RCC 7860 (cell line): ENCODE measurements around the gene GGCX.
"Not testable (repeated sequence)": the region's sequence is repeated elsewhere in the genome, so short reads cannot be mapped to it uniquely, and the experiment has no call there.

Experiments used
- DNase-seq: peaks from one replicate; pipeline ENCODE4 v3.0.0-alpha.2; 2015; ENCODE audit warnings: low spot score
- FAIRE-seq: peaks from 2 replicates; lab custom pipeline; 2012; peaks lifted over from hg19 to GRCh38; lab: Jason Lieb, UNC

The GGCX gene

DNA sequence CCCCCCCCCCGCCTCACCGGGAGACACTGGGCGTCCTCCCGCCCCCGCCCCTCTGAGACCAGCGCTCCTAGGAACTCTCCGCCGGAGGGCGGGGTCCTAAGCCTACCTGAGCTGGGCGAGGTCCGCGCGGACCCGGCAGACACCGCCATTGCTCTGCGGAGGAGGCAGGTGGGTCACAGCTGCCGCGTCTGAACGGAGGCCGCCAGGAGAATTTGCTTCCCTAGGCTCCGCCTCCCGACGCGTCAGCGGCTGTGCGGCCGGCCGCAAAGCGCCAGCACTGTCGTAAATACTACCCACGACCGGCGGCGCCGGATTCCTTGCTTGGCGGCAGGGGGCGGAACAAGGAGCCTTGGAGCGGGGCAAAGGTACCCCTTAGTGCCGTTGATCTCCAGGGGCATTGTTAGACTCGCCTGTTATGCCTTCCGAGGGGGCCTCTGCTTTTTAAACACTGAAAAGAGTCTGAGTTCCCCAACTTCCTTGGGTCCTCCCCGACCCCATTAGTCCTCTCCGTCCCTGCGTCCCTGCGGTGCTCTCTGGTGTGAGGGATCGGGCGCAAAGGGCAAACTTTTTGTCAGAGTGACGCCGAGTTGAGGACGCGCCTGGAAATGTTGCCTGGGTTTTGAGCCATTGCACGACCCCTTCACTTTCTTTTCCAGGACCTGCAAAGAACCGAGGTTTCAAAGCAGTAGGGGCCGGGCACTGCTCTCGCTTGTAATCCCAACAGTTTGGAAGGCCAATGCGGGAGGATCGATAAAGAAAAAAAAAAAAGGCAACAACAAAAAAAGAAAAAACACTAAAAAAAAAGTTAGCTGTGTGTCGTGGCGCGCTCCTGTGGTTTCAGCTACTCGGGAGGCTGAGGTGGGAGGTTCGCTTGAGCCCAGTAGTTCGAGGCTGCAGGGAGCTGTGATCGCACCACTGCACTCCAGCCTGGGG is at the start of gene GGCX:
GGCX (minus strand) TSS at position 214 of the 933 bp plus-strand sequence; CDS start at position 149, 65 bp downstream.
- FAIRE-seq (peak; percentile 38), DNase-seq (peak; percentile 82)

DNA sequence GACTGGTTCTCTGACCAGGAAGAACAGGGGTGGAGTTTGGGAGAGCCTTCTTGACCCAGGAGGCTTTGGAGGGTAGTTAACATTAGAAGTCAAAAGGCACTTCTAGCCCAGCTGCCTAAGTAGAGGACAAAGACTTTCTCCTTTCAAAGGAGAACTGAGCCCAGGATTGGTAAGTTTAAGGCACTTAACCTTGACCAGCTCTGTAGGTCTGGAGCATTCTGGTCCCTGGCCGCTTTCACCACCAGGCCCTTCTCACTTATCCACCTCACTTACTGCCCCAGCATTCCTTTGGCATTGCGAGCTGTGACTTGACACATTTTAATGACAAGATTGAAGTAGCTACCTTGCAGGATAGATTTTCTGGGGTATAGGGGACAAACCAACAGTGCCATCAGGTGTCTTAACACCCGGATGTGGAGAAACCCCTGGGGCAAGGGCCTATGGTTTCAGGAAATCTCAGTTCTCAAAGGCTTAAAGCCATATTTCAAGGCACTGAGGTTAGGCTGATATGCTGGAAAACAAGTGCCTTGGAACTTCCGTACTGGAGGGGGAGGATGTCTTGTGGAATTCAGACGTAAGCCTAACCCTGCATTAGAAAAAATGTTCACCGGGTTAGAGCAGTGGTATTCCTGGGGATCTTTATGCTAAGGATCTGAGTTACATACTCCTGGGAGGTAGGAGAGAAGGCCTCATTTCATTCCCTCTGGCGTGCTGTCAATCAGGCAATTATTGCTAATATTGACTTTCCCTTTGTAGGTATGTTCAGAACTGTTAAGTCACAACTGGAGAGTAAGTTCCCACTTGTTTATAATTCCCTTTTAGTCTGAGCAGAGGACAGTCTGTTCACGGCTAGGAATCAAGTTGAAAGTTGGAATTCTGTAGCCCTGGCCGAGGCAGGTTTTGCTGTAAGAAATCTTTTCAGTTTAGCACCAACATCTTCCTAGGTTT is 46.2 kb upstream of the GGCX start:
- FAIRE-seq: no peak
- DNase-seq: no peak

DNA sequence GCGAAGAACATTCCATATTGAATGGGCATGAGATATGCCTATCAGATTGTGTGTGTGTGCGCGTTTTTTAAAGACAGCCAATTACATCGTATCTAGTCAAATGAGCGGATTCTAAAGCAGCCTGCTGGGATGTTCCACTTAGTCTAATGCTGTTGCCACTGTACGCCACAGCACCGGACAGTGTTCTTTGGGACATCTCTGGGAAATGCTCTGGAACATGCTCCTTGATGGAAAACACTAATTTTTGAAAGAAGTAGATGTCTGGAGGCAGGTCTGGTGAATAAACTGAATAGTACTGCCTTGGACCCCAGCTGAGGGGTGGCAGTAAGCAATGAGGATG is 44.8 kb upstream of the GGCX start:
- no peak for FAIRE-seq

DNA sequence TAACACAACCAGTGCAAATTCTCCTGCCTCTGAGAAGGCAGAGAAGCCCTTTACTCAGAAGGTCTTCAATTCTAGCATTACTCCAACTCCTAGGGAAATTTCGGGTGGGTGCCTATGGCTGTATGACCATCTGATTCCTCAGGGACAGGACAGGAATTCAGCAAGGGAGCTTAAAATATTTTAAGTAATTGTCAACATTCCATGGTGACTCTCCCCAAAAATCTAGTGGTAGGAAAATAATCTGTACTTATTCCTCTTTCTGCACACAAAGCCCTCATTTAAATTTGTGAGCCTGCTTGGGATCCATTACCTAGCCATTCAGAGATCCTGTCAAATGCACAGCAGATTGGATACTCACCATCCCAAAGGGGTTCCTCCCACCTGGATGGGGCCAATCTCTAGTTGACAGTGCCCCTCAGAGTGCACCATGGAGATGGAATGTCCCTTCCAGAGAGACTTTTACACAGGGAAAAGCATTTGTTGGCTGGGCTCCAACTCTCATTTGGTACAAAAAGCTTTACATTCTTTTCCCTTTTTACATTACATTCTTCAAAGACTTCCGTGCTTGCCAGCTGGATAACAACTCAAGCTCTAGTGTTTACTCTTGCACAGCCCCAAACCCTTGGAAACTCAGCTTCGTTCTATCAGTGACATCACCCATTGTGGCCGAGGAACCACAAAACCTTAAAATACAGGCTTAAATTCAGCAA is 44.3 kb upstream of the GGCX start:
- FAIRE-seq (no peak), DNase-seq (no peak)

More for the DNA sequence above, 44.8 kb upstream of the GGCX start:
- DNase-seq: no peak

DNA sequence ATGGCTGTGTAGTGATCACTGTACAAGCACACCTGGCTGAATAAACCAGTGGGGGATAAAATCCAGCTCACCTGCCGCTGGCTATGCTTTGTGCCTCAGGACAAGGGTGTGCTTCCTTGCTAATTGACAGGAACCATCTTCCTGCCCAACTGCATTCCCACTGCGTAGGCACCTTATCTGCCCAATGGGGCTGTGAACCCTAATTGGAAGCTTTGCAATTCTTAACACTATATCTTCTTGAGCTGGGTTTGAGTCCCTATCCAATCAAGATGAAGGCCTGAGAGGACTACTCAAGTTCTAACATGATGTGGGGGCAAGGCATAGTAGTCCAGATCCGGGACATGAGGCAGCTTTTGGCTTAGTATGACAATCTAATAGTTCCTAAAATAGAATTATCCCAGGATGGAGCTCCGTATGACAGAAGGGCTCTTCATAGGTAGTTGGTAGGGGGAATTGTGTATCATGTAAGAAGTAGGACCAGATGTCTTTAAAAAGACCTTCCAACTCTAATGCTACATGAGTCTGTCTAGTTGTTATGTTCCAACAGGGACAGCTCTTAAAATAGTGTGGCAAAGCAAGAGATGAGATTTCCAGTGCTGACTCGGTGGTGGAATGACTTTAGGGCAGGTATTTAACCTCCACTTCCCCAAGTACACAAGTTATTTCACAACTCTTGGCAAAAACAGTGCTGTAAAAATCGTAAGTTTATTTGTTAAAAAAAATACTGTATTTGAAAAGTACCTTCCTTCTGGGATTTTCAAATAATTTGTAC is 43.5 kb upstream of the GGCX start:
- FAIRE-seq: no peak
- DNase-seq: no peak

DNA sequence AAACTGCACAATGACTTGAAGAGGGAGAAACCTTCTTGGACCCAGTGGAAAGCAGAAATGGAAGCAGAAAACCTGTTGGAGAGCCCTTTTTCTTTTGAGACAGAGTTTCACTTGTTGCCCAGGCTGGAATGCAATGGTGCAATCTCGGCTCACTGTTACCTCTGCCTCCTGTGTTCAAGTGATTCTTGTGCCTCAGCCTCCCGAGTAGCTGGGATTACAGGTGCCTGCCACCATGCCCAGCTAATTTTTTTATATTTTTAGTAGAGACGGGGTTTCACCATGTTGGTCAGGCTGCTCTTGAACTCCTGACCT is 42.8 kb upstream of the GGCX start:
- DNase-seq, FAIRE-seq: not testable (repeated sequence)

DNA sequence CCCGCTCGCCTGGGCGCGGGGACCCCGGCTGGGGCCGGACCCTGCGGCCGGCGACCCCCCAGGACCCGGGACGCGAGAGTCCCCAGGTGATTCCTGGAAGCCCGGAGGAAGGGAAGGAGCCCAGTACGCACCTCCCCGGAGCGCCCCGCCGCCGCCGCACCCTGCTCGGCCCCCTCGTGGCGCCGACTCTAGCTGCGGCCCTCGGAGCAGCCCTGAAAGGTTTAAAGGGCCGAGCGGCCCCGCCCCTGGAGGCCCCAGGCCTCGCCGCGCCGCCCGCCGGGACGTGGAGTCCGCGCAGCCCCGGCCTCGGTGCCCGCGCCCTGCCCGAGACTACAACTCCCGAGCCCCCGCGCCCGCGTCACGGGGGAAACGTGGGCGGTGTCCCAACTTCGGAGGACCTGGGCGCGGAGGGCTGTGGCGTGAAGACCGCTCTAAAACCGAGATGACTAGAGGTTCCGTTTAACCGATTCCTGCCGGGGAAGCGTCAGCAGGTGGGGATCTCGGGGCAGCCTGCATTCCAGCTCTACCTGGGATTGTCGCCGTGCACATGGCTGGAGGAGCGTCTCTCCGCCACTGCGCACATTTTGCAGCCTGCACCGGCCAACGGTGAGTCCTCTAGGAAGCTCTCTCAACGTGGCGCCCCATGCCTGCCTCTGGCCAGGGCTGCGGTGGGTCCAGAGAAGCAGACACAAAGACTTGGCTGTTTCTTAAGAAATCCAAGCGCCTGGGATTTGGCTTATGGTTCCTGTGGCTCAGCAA is 41.4 kb upstream of the GGCX start, which contains the start of gene TMEM150A:
TMEM150A (minus strand) TSS at position 223 of the 759 bp plus-strand sequence. CDS start 750 bp downstream, outside the sequence.
- FAIRE-seq: no peak
- peak; percentile 66 for DNase-seq

DNA sequence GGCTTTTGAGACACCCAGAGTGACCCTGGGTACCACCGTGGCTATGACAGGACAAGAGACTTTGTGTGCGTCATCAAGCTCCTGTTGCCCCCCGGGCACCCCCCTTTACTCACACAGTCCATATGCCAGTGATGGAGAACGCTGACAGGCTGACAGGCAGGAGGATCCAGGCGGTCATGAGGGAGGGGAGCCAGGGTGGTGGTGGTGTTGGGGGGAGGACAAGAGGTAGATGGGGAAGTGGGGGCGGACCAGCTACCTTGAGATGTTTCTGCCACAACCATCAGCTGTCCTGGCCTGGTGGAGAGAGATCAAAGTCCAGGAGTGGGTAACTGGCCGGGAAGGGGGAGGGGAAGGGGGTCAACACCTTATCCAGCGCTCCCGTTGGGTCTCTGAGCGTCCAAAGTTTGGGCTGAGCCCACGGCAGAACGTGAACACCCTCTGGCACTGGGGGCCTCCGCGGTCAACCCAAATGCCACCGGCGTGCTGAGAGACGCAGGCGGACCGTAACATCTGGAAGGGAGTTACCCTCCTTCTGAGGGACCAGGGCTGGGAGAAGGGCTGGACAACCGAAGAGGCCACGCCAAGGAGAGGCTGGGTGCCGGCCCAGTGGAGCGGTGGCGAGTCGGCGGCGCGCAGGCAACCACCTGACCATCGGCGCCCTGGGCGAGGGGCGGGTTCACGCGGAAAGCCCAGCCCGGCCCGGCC is 40.6 kb upstream of the GGCX start:
- DNase-seq: no peak
- FAIRE-seq: no peak

DNA sequence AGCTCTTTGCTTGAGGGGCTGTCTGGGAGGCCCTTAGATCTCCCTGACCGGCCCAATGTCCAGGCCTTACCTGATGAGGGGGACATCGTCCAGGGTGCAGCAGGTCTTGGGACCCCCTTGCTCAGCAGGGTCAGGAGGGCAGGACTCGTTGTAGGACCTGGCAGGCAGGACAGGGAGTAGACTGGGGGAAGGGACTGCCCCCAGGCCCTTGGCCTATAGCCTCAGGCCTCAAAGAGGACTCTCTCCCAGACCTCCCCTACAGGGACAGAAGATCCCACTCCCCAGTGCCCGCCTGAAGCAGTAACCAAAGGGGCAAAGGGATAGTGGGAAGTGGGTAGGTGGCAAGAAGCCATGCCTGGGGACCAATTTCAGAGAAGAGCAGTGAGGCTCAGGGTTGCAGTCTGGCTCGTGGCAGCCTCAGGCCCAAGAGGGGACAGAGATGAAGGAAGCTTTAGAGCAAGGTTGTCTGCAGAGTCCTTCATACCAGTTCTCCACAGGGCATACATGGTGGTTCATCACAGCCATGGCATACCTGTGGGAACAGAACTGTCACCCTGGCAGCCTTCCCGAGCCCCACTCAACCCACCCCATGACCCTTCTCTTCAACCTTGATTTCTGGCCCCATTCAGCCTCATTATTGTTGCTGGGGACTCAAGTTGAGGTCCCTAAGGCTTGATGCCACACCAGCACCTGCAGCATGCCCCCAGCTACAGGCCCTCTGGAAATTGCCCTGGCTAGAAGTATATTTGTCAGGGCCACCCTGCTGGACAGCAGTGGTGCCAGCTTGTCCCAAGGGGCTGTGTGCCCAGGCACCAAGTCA is 39.9 kb upstream of the GGCX start:
- no peak for DNase-seq
- no peak for FAIRE-seq

DNA sequence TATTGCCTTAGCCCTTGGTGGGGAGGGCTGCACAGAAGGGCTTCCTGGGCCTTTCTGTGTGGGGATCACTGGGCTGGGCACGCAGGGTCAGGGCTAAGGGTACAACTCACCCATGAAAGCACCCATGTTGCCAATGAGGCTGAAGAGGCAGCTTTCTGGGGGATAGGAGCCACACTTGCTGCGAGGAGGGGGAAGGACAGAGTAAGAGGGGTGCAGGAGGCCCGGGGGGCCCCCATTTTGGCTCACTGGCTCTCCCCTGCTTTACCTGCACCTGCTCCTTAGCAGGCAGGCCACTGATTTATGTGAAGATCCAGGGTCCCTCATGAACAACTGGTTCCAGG is 38.9 kb upstream of the GGCX start:
- FAIRE-seq (no peak), DNase-seq (no peak)

DNA sequence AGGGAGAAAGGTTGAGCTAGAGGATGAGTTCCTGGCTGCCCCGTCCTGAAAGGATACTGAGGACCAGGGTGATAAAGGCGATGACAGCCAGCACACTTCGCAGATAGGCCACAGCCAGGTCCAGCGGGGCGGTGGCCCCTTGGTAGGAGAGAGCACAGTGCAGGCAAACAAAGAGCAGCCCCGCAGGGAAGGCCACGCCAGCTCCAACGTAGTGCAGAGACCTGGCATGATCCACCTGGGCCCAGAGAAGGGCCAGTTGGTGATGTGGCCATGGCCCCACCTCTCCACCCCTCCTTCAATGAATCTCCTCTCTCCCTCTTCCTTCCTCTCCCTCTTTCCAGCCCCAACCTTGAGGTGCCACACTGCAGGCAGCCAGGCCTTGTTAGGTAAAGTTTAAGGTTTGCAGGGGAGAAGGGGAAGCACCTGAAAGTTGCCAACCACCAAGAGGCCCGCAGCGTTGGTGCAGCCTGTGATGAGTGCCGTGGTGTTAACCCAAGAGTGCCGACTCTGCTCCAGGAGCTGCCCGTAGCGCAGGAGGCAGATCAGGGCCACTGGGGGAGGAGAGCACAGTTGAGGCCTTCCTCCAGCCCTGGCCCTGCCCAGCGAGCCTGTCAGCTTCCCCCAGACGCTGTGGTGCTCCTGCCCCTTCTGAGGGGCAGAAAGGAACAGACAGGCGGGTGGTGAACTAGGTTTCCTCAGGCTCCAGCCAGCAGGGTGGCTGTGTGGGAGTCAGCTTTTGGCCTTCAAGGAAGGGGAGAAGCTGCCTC is 38.4 kb upstream of the GGCX start:
- FAIRE-seq (no peak), DNase-seq (no peak)

DNA sequence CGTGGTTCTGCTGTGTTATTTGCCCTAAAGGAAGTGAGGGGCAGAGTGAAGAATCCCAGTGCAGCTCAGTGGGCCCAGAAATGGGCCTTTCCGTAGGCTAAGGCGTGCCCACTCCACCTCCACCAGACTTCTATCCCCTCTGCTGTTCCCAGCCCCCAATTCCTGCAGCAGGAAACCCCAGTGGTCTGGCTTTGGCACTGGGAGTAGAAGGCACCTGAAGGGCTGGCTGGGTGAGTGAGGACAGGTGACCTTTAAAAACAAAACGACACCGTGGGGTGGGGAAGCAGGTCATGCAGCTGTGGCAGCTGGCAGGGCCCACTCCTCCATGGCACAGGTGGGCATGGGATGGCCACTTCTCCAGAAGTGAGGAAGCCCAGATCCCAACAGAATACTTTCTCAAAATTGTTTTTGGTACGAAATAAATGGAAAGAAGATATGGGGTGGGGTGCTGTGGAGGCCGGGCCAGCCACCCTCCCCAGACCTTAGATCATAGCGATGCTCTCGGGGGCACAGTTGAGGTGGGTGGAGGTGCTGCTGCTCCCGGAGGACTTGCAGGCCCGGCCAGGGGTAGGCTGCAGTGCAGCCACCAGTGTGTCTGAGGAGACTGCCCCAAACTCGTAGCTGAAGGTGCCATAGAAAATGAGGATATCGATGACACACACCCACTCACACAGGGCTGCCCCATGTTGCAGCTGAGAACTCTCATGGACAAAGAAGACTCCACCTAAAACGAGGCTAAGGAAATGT is 37.5 kb upstream of the GGCX start:
- DNase-seq (no peak), FAIRE-seq (no peak)

DNA sequence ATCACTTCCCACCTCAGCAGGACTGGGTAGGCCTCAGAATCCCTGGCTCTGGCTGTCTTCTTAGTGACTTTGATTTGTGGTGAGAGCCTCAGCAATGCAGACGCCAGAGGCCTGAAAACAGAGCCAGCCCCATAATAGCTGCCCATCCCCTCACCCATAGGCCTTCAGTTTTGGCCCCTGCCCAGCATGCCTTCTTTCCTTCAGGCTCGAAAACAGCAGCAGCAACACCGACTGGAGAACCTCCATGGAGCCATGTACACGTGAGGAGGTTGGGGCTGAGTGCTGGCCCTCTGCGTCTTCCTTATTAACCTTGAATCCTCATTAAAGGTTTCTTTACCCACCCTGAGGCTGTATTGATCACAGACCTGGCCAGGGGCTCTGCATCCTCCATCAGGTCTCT is 35.9 kb upstream of the GGCX start:
- DNase-seq (no peak), FAIRE-seq (no peak)

DNA sequence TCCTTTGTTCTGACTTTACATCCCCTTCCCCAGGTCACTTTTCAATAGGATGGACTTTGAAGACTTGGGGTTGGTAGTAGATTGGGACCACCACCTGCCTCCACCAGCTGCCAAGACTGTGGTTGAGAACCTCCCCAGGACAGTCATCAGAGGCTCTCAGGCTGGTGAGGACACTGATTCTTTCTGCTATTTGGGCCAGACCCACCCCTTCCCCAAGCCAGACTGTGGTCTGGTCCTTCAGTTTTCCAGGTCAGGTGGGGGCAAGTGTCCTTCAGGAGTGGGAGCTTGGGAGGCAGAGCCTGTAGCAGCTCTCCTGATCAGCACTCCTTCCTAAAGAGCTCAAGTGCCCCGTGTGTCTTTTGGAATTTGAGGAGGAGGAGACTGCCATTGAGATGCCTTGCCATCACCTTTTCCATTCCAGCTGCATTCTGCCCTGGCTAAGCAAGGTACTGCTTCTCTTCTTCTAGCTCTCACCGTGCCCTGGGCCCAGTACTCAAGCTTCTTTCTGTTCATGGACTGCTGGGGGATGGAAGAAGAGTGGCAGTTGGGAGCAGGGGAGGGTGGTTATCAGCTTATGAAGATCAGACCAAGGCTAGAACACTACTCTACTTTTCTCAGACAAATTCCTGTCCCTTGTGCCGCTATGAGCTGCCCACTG is 35.3 kb upstream of the GGCX start:
- DNase-seq (no peak), FAIRE-seq (no peak)

DNA sequence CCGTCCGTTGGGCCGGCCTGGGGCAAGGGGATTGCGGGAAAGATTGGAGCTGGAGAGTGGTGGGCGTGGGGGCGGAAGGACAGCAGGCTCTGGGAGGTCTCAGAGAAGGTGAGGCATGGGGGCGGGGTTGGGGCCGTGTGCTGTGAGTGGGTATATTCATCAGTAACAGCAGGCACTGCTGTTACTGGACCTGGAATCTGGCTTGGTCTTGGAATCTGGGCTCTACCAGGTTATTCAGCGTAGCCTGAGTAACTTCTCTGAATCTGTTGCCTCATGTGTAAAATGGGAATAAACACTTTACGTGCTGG is 34.7 kb upstream of the GGCX start:
- no peak for FAIRE-seq

DNA sequence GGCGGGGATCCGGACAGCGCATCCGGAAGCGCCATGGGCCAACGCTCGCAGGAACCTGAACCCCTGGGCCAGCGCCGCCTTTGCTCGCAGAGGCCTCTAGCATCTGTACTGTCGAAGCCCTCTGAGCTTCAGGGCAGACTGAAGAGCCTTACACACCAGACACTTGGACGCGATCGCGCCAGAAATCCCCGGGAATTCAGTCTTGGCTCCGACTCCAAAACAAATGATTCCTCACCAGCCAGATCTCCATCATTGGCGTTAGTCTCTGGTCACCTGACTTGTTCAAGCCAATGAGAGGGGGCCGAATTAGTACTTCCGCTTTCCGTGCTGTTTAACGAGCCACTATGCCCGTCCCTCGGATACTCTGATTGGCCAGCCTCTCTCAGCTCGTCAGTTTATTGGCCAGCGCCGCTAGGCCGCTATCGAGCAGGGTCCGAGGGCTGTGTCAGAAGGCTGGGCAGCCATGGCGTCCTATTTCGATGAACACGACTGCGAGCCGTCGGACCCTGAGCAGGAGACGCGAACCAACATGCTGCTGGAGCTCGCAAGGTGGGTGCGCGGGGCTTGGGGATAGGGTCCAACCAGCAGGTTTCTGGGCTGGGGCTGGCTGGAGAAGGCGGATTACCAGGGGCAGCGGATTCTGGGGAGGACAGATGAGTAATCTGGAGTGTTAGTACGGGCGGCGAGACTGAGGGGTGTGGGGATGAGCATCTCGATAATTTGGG is 34.2 kb upstream of the GGCX start, which contains the start of gene RNF181:
RNF181 (plus strand) TSS at position 445 of the 725 bp plus-strand sequence; CDS start at position 464, 19 bp downstream.
- DNase-seq: peak; percentile 97
- peak; percentile 94 for FAIRE-seq

More for the DNA sequence above, 34.7 kb upstream of the GGCX start:
- DNase-seq: no peak
